ENCODE data around the gene NTSR1.

Gene NTSR1

DNA sequence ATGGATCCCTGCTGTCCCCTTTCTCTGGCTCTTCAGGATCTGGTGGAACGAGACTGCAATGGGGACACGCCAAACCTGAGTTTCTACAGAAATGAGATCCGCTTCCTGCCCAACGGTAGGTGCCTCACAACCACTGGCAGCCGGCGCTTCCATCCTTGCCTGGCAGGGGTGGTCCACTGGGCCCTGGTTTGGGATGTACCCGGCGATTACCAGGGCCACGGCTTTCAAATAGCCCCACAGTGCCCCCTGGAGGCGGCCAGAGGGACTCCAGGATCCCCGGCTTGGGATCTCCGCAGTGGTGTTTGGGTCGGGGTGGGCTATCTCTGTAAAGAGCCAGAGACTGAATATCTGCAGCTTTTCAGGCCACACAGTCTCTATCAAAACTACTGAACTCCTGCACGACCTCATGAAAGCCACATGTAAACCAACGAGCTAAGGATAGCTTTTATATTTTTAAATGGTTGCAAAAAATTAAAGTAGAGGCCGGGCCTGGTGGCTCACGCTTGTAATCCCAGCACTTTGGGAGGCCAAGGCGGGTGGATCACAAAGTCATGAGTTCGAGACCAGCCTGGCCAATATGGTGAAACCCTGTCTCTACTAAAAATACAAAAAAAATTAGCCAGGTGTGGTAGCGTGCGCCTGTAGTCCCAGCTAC is 99.7 kb downstream of the NTSR1 start:
- Histone ChIP-seq H4K20me1 (ENCODE audit: insufficient read depth, low read length, poor library complexity, severe bottlenecking) (peaks cover 40% of the 10 kb centered on the region), H3K4me2 (ENCODE audit: low read depth, low read length, poor library complexity, severe bottlenecking) (peak overlapping the region; percentile 91), H3K9me2 (replicated peaks; ENCODE audit: low read depth, low read length) (no peaks in the 10 kb centered on the region), H3K36me3 (ENCODE audit: insufficient read depth, low read length) (peaks cover 28% of the 10 kb centered on the region; the same call in 1 of the 2 replicates), H3K9ac (ENCODE audit: low read depth, low read length, poor library complexity, severe bottlenecking) (no peak overlapping the region), H3K4me1 (ENCODE audit: insufficient read depth, low read length, poor library complexity, severe bottlenecking) (peaks cover 32% of the 10 kb centered on the region), H3F3A (ENCODE audit: low read depth) (peaks cover 6% of the 10 kb centered on the region; the same call in 1 of the 2 replicates), H3K27me3 (ENCODE audit: insufficient read depth, low read length, poor library complexity, severe bottlenecking) (no peaks in the 10 kb centered on the region), H3K9me3 (ENCODE audit: insufficient read depth, low read depth, low read length) (no peaks in the 10 kb centered on the region), H2AFZ (ENCODE audit: low read length) (no peak overlapping the region), H3K4me3 (ENCODE audit: low read length, poor library complexity, severe bottlenecking) (peak overlapping the region; percentile 26), H3K79me2 (ENCODE audit: insufficient read depth, low read length) (peaks cover 43% of the 10 kb centered on the region)
- no peak for TF ChIP-seq EZH2phosphoT487 (IDR thresholded peaks at IDR 0.05; ENCODE audit: borderline replicate concordance)
- TF ChIP-seq, protein P1, sequence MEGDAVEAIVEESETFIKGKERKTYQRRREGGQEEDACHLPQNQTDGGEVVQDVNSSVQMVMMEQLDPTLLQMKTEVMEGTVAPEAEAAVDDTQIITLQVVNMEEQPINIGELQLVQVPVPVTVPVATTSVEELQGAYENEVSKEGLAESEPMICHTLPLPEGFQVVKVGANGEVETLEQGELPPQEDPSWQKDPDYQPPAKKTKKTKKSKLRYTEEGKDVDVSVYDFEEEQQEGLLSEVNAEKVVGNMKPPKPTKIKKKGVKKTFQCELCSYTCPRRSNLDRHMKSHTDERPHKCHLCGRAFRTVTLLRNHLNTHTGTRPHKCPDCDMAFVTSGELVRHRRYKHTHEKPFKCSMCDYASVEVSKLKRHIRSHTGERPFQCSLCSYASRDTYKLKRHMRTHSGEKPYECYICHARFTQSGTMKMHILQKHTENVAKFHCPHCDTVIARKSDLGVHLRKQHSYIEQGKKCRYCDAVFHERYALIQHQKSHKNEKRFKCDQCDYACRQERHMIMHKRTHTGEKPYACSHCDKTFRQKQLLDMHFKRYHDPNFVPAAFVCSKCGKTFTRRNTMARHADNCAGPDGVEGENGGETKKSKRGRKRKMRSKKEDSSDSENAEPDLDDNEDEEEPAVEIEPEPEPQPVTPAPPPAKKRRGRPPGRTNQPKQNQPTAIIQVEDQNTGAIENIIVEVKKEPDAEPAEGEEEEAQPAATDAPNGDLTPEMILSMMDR (conservative IDR thresholded peaks at IDR 0.05; ENCODE audit: low read length) = peak; percentile 89

DNA sequence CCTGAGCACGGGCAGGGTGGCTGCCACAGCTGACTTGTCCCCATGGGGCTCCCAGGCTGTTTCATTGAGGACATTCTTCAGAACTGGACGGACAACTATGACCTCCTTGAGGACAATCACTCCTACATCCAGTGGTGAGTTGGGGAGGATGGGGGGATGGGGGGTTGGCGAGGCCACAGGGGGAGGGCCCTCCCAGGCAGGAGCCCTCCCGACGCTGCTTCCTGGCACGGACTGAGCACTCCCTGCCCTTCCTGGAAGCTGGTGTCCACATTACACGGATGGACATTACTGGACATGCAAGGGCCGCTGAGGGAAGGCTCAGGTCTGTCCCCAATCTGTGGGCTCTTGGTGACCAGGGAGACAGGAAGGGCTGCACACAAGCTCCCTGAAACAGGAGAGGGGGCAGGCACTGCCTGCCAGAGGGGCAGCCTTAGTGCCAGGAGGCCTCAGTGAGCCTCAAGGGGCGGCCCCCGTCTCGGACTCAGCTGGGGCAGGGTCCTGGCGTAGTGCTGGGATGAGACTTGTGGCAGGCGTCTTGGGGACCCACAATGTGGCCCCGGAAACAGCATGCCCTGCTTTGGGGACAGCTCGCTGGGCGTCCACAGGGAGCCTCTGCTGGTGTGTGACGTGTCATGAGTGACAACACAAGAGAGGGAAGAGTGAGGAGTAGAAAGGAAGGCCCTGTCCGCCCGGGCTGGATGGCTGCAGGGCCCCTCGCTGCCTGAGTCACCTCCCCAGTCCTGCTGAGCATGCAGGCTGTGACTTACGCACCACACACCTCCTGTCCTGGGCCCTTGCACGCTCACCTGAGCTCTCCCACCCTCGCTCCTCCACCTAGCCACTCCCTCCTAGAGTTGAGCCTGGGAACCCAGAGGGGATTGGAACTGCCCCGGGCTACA is 101.1 kb downstream of the NTSR1 start:
- Histone ChIP-seq H3F3A (ENCODE audit: low read depth) (no peaks in the 10 kb centered on the region), H3K79me2 (ENCODE audit: insufficient read depth, low read length) (peaks cover 42% of the 10 kb centered on the region), H3K27me3 (ENCODE audit: insufficient read depth, low read length, poor library complexity, severe bottlenecking) (no peaks in the 10 kb centered on the region), H3K4me3 (ENCODE audit: low read length, poor library complexity, severe bottlenecking) (no peak overlapping the region), H3K4me2 (ENCODE audit: low read depth, low read length, poor library complexity, severe bottlenecking) (no peak overlapping the region), H3K4me1 (ENCODE audit: insufficient read depth, low read length, poor library complexity, severe bottlenecking) (peaks cover 25% of the 10 kb centered on the region), H4K20me1 (ENCODE audit: insufficient read depth, low read length, poor library complexity, severe bottlenecking) (peaks cover 40% of the 10 kb centered on the region), H3K9me3 (ENCODE audit: insufficient read depth, low read depth, low read length) (no peaks in the 10 kb centered on the region), H3K36me3 (ENCODE audit: insufficient read depth, low read length) (peaks cover 28% of the 10 kb centered on the region; the same call in 1 of the 2 replicates), H3K9ac (ENCODE audit: low read depth, low read length, poor library complexity, severe bottlenecking) (no peak overlapping the region), H2AFZ (ENCODE audit: low read length) (no peak overlapping the region), H3K9me2 (replicated peaks; ENCODE audit: low read depth, low read length) (no peaks in the 10 kb centered on the region)
- TF ChIP-seq EZH2phosphoT487 (IDR thresholded peaks at IDR 0.05; ENCODE audit: borderline replicate concordance) = no peak
- TF ChIP-seq, protein P1 (conservative IDR thresholded peaks at IDR 0.05; ENCODE audit: low read length) = no peak

DNA sequence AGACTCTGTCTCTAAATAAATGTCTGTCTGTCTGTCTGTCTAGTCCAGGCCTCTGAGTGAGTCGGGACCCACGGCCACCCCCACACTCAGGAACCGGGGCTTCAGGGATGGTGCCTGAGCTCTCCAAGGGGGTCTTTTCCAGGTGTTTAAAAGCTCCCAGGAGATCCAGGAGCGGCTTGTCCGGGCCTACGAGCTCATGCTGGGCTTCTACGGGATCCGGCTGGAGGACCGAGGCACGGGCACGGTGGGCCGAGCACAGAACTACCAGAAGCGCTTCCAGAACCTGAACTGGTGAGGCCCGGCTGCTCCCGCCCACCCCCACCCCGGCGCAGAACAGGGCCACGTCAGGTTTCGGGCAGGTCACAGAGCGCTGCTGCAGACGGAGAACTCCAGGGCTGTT is 102.7 kb downstream of the NTSR1 start:
- Histone ChIP-seq H3K9ac (ENCODE audit: low read depth, low read length, poor library complexity, severe bottlenecking) (no peak overlapping the region), H3K27me3 (ENCODE audit: insufficient read depth, low read length, poor library complexity, severe bottlenecking) (no peaks in the 10 kb centered on the region), H3K4me3 (ENCODE audit: low read length, poor library complexity, severe bottlenecking) (no peak overlapping the region), H4K20me1 (ENCODE audit: insufficient read depth, low read length, poor library complexity, severe bottlenecking) (peaks cover 29% of the 10 kb centered on the region), H3K9me3 (ENCODE audit: insufficient read depth, low read depth, low read length) (no peaks in the 10 kb centered on the region), H2AFZ (ENCODE audit: low read length) (no peak overlapping the region), H3K36me3 (ENCODE audit: insufficient read depth, low read length) (peaks cover 28% of the 10 kb centered on the region; the same call in 1 of the 2 replicates), H3F3A (ENCODE audit: low read depth) (no peaks in the 10 kb centered on the region), H3K4me2 (ENCODE audit: low read depth, low read length, poor library complexity, severe bottlenecking) (no peak overlapping the region), H3K4me1 (ENCODE audit: insufficient read depth, low read length, poor library complexity, severe bottlenecking) (peaks cover 19% of the 10 kb centered on the region), H3K79me2 (ENCODE audit: insufficient read depth, low read length) (peaks cover 27% of the 10 kb centered on the region), H3K9me2 (replicated peaks; ENCODE audit: low read depth, low read length) (no peaks in the 10 kb centered on the region)
- no peak for TF ChIP-seq EZH2phosphoT487 (IDR thresholded peaks at IDR 0.05; ENCODE audit: borderline replicate concordance)
- TF ChIP-seq, protein P1 (conservative IDR thresholded peaks at IDR 0.05; ENCODE audit: low read length) = no peak

Data from Loucy (cell line).